Measurements from ENCODE around the gene RHOB. TPM values are rescaled to one million over a fixed set of nuclear protein-coding genes. Genes with fewer than 3 reads are reported as not detected.
"Not testable (repeated sequence)": the region's sequence is repeated elsewhere in the genome, so short reads cannot be mapped to it uniquely, and the experiment has no call there.

RHOB gene
- total RNA-seq, 1 donor from 2014 or later, result 160 TPM

GRCh38 chr2:20411361-20411894 is 35.4 kb upstream of the RHOB start:
- Mint-ChIP-seq H3K27ac (ENCODE audit: unreplicated experiment) (no peak overlapping the region), H3K36me3 (ENCODE audit: unreplicated experiment) (peaks cover 3% of the 10 kb centered on the region), H3K27me3 (ENCODE audit: unreplicated experiment) (peaks cover 11% of the 10 kb centered on the region), H3K4me1 (ENCODE audit: unreplicated experiment) (peaks cover 6% of the 10 kb centered on the region), H3K9me3 (ENCODE audit: unreplicated experiment) (peaks cover 22% of the 10 kb centered on the region), H3K4me3 (ENCODE audit: unreplicated experiment) (no peak overlapping the region)
- peak; percentile 81 for TF ChIP-seq CTCF (IDR thresholded peaks at IDR 0.05)
- DNase-seq (ENCODE audit: extremely low spot score, unreplicated experiment), result peak; percentile 92

GRCh38 chr2:20414806-20415205 is 32.1 kb upstream of the RHOB start:
- no peak overlapping the region for H3K27ac Mint-ChIP-seq (ENCODE audit: unreplicated experiment)
- no peak overlapping the region for H3K4me3 Mint-ChIP-seq (ENCODE audit: unreplicated experiment)
- no peak for DNase-seq (ENCODE audit: extremely low spot score, unreplicated experiment)
- no peak for TF ChIP-seq CTCF (IDR thresholded peaks at IDR 0.05)
- H3K36me3 Mint-ChIP-seq (ENCODE audit: unreplicated experiment), result no peaks in the 10 kb centered on the region
- peaks cover 11% of the 10 kb centered on the region for H3K4me1 Mint-ChIP-seq (ENCODE audit: unreplicated experiment)
- peaks cover 3% of the 10 kb centered on the region for H3K9me3 Mint-ChIP-seq (ENCODE audit: unreplicated experiment)
- peaks cover 3% of the 10 kb centered on the region for H3K27me3 Mint-ChIP-seq (ENCODE audit: unreplicated experiment)

- no peak for DNase-seq (ENCODE audit: extremely low spot score, unreplicated experiment)
- H3K27ac Mint-ChIP-seq (ENCODE audit: unreplicated experiment), result no peak overlapping the region
- peaks cover 3% of the 10 kb centered on the region for H3K27me3 Mint-ChIP-seq (ENCODE audit: unreplicated experiment)
- TF ChIP-seq CTCF (IDR thresholded peaks at IDR 0.05), result no peak
- H3K4me3 Mint-ChIP-seq (ENCODE audit: unreplicated experiment), result no peak overlapping the region
- H3K9me3 Mint-ChIP-seq (ENCODE audit: unreplicated experiment), result no peaks in the 10 kb centered on the region
- peaks cover 13% of the 10 kb centered on the region for H3K4me1 Mint-ChIP-seq (ENCODE audit: unreplicated experiment)
- no peaks in the 10 kb centered on the region for H3K36me3 Mint-ChIP-seq (ENCODE audit: unreplicated experiment)
Observed at GRCh38 chr2:20415511-20415918, 31.4 kb upstream of the RHOB start.

- no peak overlapping the region for H3K4me3 Mint-ChIP-seq (ENCODE audit: unreplicated experiment)
- peaks cover 3% of the 10 kb centered on the region for H3K27me3 Mint-ChIP-seq (ENCODE audit: unreplicated experiment)
- no peak overlapping the region for H3K27ac Mint-ChIP-seq (ENCODE audit: unreplicated experiment)
- DNase-seq (ENCODE audit: extremely low spot score, unreplicated experiment), result no peak
- H3K4me1 Mint-ChIP-seq (ENCODE audit: unreplicated experiment), result peaks cover 17% of the 10 kb centered on the region
- TF ChIP-seq CTCF (IDR thresholded peaks at IDR 0.05), result no peak
- H3K36me3 Mint-ChIP-seq (ENCODE audit: unreplicated experiment), result no peaks in the 10 kb centered on the region
- no peaks in the 10 kb centered on the region for H3K9me3 Mint-ChIP-seq (ENCODE audit: unreplicated experiment)
Observed at GRCh38 chr2:20416723-20417122, 30.2 kb upstream of the RHOB start.

- H3K36me3 Mint-ChIP-seq (ENCODE audit: unreplicated experiment); H3K27me3 Mint-ChIP-seq (ENCODE audit: unreplicated experiment); H3K4me3 Mint-ChIP-seq (ENCODE audit: unreplicated experiment); DNase-seq (ENCODE audit: extremely low spot score, unreplicated experiment); H3K9me3 Mint-ChIP-seq (ENCODE audit: unreplicated experiment); H3K27ac Mint-ChIP-seq (ENCODE audit: unreplicated experiment): not testable (repeated sequence)
- peaks cover 23% of the 10 kb centered on the region for H3K4me1 Mint-ChIP-seq (ENCODE audit: unreplicated experiment)
Observed at GRCh38 chr2:20417230-20417821, 29.5 kb upstream of the RHOB start.
